ENCODE results near the gene DPEP1.

- TF ChIP-seq CTCF (IDR thresholded peaks at IDR 0.05 in 8 of 11, conservative IDR thresholded peaks at IDR 0.05 in 3 of 11) (no peak), POLR2A (IDR thresholded peaks at IDR 0.05) (no peak)
These were observed 41.8 kb upstream of the DPEP1 start for GRCh38 chr16:89571636-89572035.

Data from spleen (tissue), 7 donors.